Measurements from ENCODE around the gene C14orf39. TPM values are rescaled to one million over a fixed set of nuclear protein-coding genes. Genes with fewer than 3 reads are reported as not detected.

The C14orf39 gene
- total RNA-seq, 2 donors from 2014 or later: not detected

DNA sequence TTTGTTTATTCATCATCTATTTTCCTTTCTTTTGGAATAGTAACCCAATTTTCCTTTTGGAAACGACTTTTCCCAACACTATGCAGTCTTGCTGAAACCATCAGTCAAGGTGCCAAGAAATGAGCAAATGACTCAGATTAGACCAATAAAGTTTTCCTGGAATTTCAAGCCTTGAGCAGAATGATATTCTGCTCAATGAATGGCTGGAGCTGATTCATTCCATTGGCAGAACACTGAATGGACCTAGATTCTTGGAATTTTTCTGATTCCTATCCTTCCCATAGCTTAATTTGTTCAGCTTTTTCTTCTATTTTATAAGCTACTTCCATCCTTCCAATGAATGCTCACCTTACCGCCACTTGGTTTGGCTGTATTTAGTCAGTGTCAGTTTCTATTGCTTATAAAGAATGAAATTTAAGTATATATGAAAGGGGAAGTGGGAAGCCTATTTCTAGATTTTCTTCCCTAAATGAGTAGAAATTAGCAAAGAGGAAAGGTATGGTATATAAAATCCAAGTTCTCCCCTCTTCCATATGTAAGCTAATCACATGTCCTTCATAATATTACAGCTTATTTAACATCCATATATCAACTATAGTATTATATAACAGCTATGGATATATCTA, 89.0 kb downstream of the C14orf39 start:
- H3K4me1 ChIP-seq: no peaks in the 10 kb centered on the region
- ATAC-seq: no peak
- WGBS, 2 donors: 61 to 64% methylated on average over 2 of the region's 2 CpGs
- no peak for DNase-seq
- no peaks in the 10 kb centered on the region for H3K9me3 ChIP-seq
- TF ChIP-seq POLR2A (IDR thresholded peaks at IDR 0.05): no peak
- TF ChIP-seq, protein P1, sequence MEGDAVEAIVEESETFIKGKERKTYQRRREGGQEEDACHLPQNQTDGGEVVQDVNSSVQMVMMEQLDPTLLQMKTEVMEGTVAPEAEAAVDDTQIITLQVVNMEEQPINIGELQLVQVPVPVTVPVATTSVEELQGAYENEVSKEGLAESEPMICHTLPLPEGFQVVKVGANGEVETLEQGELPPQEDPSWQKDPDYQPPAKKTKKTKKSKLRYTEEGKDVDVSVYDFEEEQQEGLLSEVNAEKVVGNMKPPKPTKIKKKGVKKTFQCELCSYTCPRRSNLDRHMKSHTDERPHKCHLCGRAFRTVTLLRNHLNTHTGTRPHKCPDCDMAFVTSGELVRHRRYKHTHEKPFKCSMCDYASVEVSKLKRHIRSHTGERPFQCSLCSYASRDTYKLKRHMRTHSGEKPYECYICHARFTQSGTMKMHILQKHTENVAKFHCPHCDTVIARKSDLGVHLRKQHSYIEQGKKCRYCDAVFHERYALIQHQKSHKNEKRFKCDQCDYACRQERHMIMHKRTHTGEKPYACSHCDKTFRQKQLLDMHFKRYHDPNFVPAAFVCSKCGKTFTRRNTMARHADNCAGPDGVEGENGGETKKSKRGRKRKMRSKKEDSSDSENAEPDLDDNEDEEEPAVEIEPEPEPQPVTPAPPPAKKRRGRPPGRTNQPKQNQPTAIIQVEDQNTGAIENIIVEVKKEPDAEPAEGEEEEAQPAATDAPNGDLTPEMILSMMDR (IDR thresholded peaks at IDR 0.05): no peak
- no peaks in the 10 kb centered on the region for H3K36me3 ChIP-seq (replicated peaks in 1 of 2; ENCODE audit: insufficient read depth in 1 of 2, low read depth in 2 of 2)
- intact Hi-C loops (cut with DNase I): no loop called here
- no peaks in the 10 kb centered on the region for H3K27me3 ChIP-seq
- no peak overlapping the region for H3K27ac ChIP-seq
- H3K4me3 ChIP-seq: no peak overlapping the region

Other genes with a start within 250 kb of the C14orf39 start
- gene PPM1A, start 236.8 kb downstream of the C14orf39 start, total RNA-seq: 10 to 100 TPM; 12.5 to 24.1 TPM
- not detected for gene SIX6, start 23.1 kb upstream of the C14orf39 start, total RNA-seq
- under 1 TPM in 1 of 2 donors, not detected in 1; 0.33 TPM for gene SIX1, start 163.4 kb upstream of the C14orf39 start, total RNA-seq
- 1 to 10 TPM; 4.0 to 5.7 TPM for gene SIX4, start 238.3 kb upstream of the C14orf39 start, total RNA-seq
- 10 to 100 TPM; 14.0 to 37.2 TPM for gene MNAT1, start 248.7 kb upstream of the C14orf39 start, total RNA-seq